ENCODE data around the gene SORCS3. TPM values are rescaled to one million over a fixed set of nuclear protein-coding genes. Genes with fewer than 3 reads are reported as not detected.

Gene SORCS3
- polyA plus RNA-seq = under 1 TPM in 2 of 4 donors, not detected in 2; 0.07 to 0.31 TPM
- long read RNA-seq, donor 1 = 0 reads
- long read RNA-seq, donor 2 = 0 reads
- long read RNA-seq, donor 3 = 0 reads
- long read RNA-seq, donor 4 = 0 reads
- long read RNA-seq, donor 5 = 0 reads
- long read RNA-seq, donor 6 = 0 reads
- long read RNA-seq, donor 7 = 0 reads
- long read RNA-seq, donor 8 = 0 reads
- long read RNA-seq, donor 9 = 0 reads
- long read RNA-seq, donor 10 = 0 reads

DNA sequence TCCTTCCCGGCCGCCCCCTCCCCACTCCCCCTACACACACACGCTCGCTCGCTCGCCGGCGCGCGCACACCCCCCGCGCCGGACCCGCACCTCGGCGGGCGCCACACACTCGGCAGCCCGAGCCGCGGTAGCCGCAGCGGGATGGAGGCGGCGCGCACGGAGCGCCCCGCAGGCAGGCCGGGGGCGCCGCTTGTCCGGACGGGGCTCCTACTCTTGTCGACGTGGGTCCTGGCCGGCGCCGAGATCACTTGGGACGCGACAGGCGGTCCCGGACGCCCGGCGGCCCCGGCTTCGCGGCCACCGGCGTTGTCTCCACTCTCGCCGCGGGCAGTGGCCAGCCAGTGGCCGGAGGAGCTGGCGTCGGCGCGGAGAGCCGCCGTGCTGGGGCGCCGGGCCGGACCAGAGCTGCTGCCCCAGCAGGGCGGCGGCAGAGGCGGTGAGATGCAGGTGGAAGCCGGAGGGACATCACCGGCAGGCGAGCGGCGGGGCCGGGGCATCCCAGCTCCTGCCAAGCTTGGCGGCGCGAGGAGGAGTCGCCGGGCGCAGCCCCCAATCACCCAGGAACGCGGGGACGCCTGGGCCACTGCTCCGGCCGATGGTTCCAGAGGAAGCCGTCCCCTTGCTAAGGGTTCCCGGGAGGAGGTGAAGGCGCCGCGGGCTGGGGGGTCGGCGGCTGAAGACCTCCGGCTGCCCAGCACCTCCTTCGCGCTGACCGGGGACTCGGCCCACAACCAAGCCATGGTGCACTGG lies at the start of gene SORCS3:
SORCS3 (plus strand) TSS at position 104 of the 750 bp plus-strand sequence.
- Histone ChIP-seq H3K27ac (ENCODE audit: low read depth in 1 of 3, low read length in 2 of 3) (no peak within 1 kb of the TSS), H3K4me1 (ENCODE audit: control insufficient read depth in 3 of 3, insufficient read depth in 2 of 3, low read depth in 1 of 3, low read length in 2 of 3) (peaks cover 0 to 6% (median 0%) of the 10 kb centered on the region in 3 donors), H3K36me3 (ENCODE audit: control insufficient read depth in 3 of 3, insufficient read depth in 2 of 3, low read depth in 1 of 3, low read length in 3 of 3) (no peaks in the 10 kb centered on the region), H3K4me3 (ENCODE audit: low read depth in 1 of 3, low read length in 3 of 3) (peak within 1 kb of the TSS; percentile 0 to 18 (median 9)), H3K9me3 (ENCODE audit: control insufficient read depth in 2 of 2, insufficient read depth in 1 of 2, low read depth in 1 of 2, low read length in 1 of 2) (no peaks in the 10 kb centered on the region), H3K27me3 (ENCODE audit: control insufficient read depth in 3 of 3, insufficient read depth in 3 of 3, low read length in 3 of 3) (peaks cover 23 to 63% (median 37%) of the 10 kb centered on the region in 3 donors)
- WGBS, 3 donors = 2 to 11% (median 11%) methylated on average over 54 to 96 of the region's 96 CpGs
- no peak for FAIRE-seq
- DNase-seq = peak in 1 of 2 donors; percentile 20

DNA sequence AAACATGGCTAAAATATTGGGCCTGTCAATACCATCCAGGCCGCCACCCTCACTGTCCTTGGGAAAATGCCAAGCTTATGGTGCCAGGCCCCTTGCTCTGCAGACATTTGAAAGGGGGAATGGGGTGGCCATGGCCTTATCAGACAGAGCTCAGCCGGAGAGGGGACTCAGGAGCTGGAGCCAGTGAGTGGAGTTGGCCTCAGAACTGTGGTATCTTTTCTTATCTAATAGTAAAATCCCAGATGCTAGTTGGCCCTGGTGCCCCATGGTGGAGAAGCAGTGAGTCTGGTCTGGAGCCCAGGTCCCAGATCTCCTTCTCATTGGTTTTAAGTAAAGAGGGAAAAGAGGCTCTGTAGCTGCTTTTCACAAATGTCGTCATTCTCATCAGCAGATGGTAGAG lies 49.6 kb upstream of the SORCS3 start:
- Histone ChIP-seq H3K4me1 (ENCODE audit: control insufficient read depth in 3 of 3, insufficient read depth in 2 of 3, low read depth in 1 of 3, low read length in 2 of 3) (no peaks in the 10 kb centered on the region), H3K9me3 (ENCODE audit: control insufficient read depth in 2 of 2, insufficient read depth in 1 of 2, low read depth in 1 of 2, low read length in 1 of 2) (no peaks in the 10 kb centered on the region), H3K36me3 (ENCODE audit: control insufficient read depth in 3 of 3, insufficient read depth in 2 of 3, low read depth in 1 of 3, low read length in 3 of 3) (no peaks in the 10 kb centered on the region), H3K27me3 (ENCODE audit: control insufficient read depth in 3 of 3, insufficient read depth in 3 of 3, low read length in 3 of 3) (no peaks in the 10 kb centered on the region), H3K4me3 (ENCODE audit: low read depth in 1 of 3, low read length in 3 of 3) (no peak overlapping the region), H3K27ac (ENCODE audit: low read depth in 1 of 3, low read length in 2 of 3) (no peak overlapping the region)
- WGBS, 3 donors = 71 to 78% (median 72%) methylated on average over 3 of the region's 3 CpGs
- no peak for FAIRE-seq
- DNase-seq = no peak

DNA sequence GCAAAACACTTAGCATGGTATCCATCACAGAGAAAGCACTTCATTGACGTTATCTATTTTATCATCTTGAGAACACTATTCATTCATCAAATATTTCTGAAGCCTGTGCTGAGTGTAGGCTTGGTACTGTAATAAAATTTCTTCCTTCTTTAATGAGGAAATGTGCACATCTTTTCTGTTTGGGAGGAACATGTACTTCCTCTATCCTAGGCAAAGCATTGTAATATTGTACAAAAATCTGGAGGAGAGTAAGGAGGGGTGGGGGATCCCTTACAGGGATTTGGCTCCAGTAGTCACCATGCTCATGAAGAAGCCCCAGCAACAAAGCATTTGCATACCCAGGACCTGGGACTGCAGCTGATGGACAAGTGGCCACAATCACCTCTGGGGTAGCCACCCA lies 39.9 kb upstream of the SORCS3 start:
- FAIRE-seq (no peak), DNase-seq (no peak)
- H3K27me3 ChIP-seq (ENCODE audit: control insufficient read depth in 3 of 3, insufficient read depth in 3 of 3, low read length in 3 of 3) = no peaks in the 10 kb centered on the region
- no peaks in the 10 kb centered on the region for H3K36me3 ChIP-seq (ENCODE audit: control insufficient read depth in 3 of 3, insufficient read depth in 2 of 3, low read depth in 1 of 3, low read length in 3 of 3)
- WGBS, 3 donors = 53 to 74% (median 56%) methylated on average over 1 of the region's 1 CpG
- H3K9me3 ChIP-seq (ENCODE audit: control insufficient read depth in 2 of 2, insufficient read depth in 1 of 2, low read depth in 1 of 2, low read length in 1 of 2) = no peaks in the 10 kb centered on the region
- H3K4me1 ChIP-seq (ENCODE audit: control insufficient read depth in 3 of 3, insufficient read depth in 2 of 3, low read depth in 1 of 3, low read length in 2 of 3) = no peaks in the 10 kb centered on the region
- no peak overlapping the region for H3K27ac ChIP-seq (ENCODE audit: low read depth in 1 of 3, low read length in 2 of 3)
- H3K4me3 ChIP-seq (ENCODE audit: low read depth in 1 of 3, low read length in 3 of 3) = no peak overlapping the region

DNA sequence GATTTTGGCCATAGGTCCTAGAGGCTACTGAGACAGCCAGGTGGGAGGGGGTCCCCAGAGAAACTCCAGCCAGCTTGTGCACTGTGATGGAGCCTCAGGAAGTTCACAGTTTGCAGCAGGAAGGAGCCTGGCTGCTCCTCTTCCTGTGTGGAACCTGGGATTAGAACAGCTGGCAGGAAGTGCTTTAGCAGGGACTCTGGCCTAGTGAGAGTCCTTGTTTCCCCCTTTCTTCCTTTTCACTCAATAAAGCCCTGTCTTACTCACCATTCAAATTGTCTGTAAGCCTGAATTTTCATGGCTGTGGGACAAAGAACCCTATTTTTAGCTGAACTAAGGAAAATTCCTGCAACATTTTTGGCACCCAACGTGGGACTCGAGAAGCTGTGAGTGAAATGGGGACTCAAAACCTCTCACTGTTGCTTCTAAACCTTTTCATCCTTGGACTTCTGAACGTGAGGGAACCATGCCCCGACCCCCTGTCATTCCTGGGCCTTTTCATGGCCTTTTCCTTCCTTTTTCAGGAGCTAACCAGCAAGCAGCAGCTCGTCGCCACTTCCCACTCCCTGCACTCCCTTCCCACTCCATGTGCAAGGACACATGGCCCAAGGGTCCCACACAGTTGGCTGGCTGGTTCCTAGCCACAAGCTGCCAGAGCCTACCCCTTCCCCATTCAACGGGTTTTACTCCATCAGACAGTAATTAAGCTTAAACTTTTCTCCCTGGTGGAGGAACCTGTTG lies 32.8 kb upstream of the SORCS3 start:
- WGBS, 3 donors = 51 to 67% (median 63%) methylated on average over 7 of the region's 7 CpGs

DNA sequence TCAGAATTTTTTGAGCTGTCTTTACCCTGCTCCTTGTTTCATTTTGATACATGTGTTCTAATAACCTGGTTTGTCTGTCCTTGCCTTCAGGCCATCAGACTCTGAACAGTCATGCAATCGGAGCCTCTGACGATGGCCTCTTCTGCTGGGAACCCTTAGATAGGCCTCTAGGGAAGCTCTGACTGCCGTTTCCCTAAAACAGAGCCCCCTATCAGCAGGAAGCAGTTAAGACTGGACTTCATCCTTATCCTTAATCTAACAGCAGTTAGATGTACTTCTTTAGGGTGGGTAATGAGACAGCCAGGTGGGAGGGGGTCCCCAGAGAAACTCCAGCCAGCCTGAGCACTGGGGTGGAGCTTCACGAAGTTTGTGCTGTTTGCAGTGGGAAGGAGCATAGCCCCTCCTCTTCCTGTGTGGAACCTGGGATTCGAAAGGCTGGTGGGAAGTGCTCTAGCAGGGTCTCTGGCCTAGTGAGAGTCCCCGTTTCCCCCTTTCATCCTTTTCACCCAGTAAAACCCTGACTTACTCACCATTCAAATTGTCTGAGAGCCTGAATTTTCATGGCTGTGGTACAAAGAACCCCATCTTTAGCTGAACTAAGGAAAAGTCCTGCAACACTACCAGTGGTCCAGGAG lies 28.4 kb upstream of the SORCS3 start:
- 45 to 56% (median 48%) methylated on average over 6 of the region's 6 CpGs for WGBS, 3 donors
- FAIRE-seq (no peak), DNase-seq (no peak)
- Histone ChIP-seq H3K27me3 (ENCODE audit: control insufficient read depth in 3 of 3, insufficient read depth in 3 of 3, low read length in 3 of 3) (no peaks in the 10 kb centered on the region), H3K4me1 (ENCODE audit: control insufficient read depth in 3 of 3, insufficient read depth in 2 of 3, low read depth in 1 of 3, low read length in 2 of 3) (no peaks in the 10 kb centered on the region), H3K9me3 (ENCODE audit: control insufficient read depth in 2 of 2, insufficient read depth in 1 of 2, low read depth in 1 of 2, low read length in 1 of 2) (peaks cover 1 to 5% of the 10 kb centered on the region in 2 donors), H3K4me3 (ENCODE audit: low read depth in 1 of 3, low read length in 3 of 3) (no peak overlapping the region), H3K27ac (ENCODE audit: low read depth in 1 of 3, low read length in 2 of 3) (no peak overlapping the region), H3K36me3 (ENCODE audit: control insufficient read depth in 3 of 3, insufficient read depth in 2 of 3, low read depth in 1 of 3, low read length in 3 of 3) (no peaks in the 10 kb centered on the region)

More for the DNA sequence above, 32.8 kb upstream of the SORCS3 start:
- Histone ChIP-seq H3K9me3 (ENCODE audit: control insufficient read depth in 2 of 2, insufficient read depth in 1 of 2, low read depth in 1 of 2, low read length in 1 of 2) (peaks cover 0 to 2% of the 10 kb centered on the region in 2 donors), H3K4me1 (ENCODE audit: control insufficient read depth in 3 of 3, insufficient read depth in 2 of 3, low read depth in 1 of 3, low read length in 2 of 3) (no peaks in the 10 kb centered on the region), H3K27me3 (ENCODE audit: control insufficient read depth in 3 of 3, insufficient read depth in 3 of 3, low read length in 3 of 3) (no peaks in the 10 kb centered on the region), H3K4me3 (ENCODE audit: low read depth in 1 of 3, low read length in 3 of 3) (no peak overlapping the region), H3K27ac (ENCODE audit: low read depth in 1 of 3, low read length in 2 of 3) (no peak overlapping the region), H3K36me3 (ENCODE audit: control insufficient read depth in 3 of 3, insufficient read depth in 2 of 3, low read depth in 1 of 3, low read length in 3 of 3) (no peaks in the 10 kb centered on the region)
- FAIRE-seq (no peak), DNase-seq (no peak)

DNA sequence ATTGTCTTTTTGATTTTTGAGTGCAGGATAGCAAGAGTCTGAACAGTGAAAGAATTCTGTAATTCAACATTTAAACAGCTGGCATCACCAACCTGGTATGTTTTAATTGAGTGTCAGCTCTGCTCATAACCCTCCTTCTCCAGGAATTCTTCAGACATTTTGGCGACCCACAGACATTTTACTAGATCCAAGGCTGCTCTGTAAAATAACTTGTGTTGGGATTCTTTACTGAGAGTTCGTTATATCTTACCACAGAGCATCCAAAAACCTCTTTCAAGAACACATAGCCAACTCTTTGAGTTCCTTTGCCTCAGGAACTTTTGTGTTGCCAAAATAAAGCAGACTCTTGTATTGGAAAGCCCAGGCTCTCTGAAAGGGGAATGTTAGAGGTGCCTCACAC lies 27.7 kb upstream of the SORCS3 start:
- H3K27ac ChIP-seq (ENCODE audit: low read depth in 1 of 3, low read length in 2 of 3) = no peak overlapping the region
- FAIRE-seq (no peak), DNase-seq (no peak)
- H3K9me3 ChIP-seq (ENCODE audit: control insufficient read depth in 2 of 2, insufficient read depth in 1 of 2, low read depth in 1 of 2, low read length in 1 of 2) = peaks cover 1 to 5% of the 10 kb centered on the region in 2 donors
- 69 to 87% (median 76%) methylated on average over 2 of the region's 2 CpGs for WGBS, 3 donors
- no peak overlapping the region for H3K4me3 ChIP-seq (ENCODE audit: low read depth in 1 of 3, low read length in 3 of 3)
- no peaks in the 10 kb centered on the region for H3K27me3 ChIP-seq (ENCODE audit: control insufficient read depth in 3 of 3, insufficient read depth in 3 of 3, low read length in 3 of 3)
- no peaks in the 10 kb centered on the region for H3K36me3 ChIP-seq (ENCODE audit: control insufficient read depth in 3 of 3, insufficient read depth in 2 of 3, low read depth in 1 of 3, low read length in 3 of 3)
- H3K4me1 ChIP-seq (ENCODE audit: control insufficient read depth in 3 of 3, insufficient read depth in 2 of 3, low read depth in 1 of 3, low read length in 2 of 3) = no peaks in the 10 kb centered on the region

DNA sequence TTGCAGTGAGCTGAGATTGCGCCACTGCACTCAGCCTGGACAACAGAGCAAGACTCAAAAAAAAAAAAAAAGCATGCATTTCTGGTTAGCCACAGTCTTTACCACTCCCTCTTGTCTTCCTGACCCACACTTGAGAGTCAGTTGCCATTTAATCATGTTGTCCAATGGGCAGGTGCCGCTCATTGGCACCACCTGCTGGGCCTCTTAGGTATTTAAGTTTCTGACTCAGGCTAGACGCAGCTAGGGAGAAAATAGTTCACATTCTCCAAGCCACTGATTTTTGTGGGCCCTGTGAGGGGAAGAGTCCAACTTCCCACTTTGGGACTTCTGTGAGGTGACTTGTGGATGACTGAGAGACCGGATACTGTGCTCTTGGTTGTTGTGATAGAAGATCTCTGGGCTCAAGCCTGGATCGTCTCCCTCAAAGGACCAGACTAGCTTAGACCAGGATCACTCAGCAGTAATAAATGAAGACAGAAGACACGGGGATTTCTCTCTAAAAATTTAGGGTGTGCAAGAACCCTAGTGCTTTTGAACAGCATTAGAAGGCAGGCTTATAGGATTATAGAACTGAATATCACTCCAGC lies 26.8 kb upstream of the SORCS3 start:
- Histone ChIP-seq H3K4me1 (ENCODE audit: control insufficient read depth in 3 of 3, insufficient read depth in 2 of 3, low read depth in 1 of 3, low read length in 2 of 3) (no peaks in the 10 kb centered on the region), H3K27me3 (ENCODE audit: control insufficient read depth in 3 of 3, insufficient read depth in 3 of 3, low read length in 3 of 3) (no peaks in the 10 kb centered on the region), H3K36me3 (ENCODE audit: control insufficient read depth in 3 of 3, insufficient read depth in 2 of 3, low read depth in 1 of 3, low read length in 3 of 3) (no peaks in the 10 kb centered on the region), H3K4me3 (ENCODE audit: low read depth in 1 of 3, low read length in 3 of 3) (no peak overlapping the region), H3K9me3 (ENCODE audit: control insufficient read depth in 2 of 2, insufficient read depth in 1 of 2, low read depth in 1 of 2, low read length in 1 of 2) (peaks cover 1 to 5% of the 10 kb centered on the region in 2 donors), H3K27ac (ENCODE audit: low read depth in 1 of 3, low read length in 2 of 3) (no peak overlapping the region)
- DNase-seq = peak; percentile 6 to 12
- FAIRE-seq = no peak
- WGBS, 3 donors = 74 to 77% (median 74%) methylated on average over 6 of the region's 6 CpGs

DNA sequence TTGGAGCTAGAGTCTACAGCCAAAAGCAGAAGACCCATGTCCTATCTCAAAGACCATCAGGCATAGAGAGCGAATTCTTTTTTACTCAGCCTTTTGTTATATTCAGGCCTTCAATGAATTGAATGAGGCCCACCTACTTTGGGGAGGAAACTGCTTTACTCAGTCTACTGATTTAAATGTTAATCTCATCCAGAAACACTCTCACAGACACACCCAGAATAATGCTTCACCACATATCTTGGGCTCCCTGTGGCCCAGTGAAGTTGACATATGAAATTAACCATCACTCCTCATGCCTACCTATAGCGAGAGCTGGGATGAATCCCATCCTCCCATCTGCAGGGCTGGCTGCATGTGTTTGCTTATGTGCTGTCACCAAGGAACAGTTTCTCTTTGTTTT lies 26.0 kb upstream of the SORCS3 start:
- no peaks in the 10 kb centered on the region for H3K36me3 ChIP-seq (ENCODE audit: control insufficient read depth in 3 of 3, insufficient read depth in 2 of 3, low read depth in 1 of 3, low read length in 3 of 3)
- peaks cover 1 to 5% of the 10 kb centered on the region in 2 donors for H3K9me3 ChIP-seq (ENCODE audit: control insufficient read depth in 2 of 2, insufficient read depth in 1 of 2, low read depth in 1 of 2, low read length in 1 of 2)
- DNase-seq (no peak), FAIRE-seq (no peak)
- H3K27me3 ChIP-seq (ENCODE audit: control insufficient read depth in 3 of 3, insufficient read depth in 3 of 3, low read length in 3 of 3) = no peaks in the 10 kb centered on the region
- WGBS, 3 donors = 77 to 81% (median 77%) methylated on average over 2 of the region's 2 CpGs
- H3K4me3 ChIP-seq (ENCODE audit: low read depth in 1 of 3, low read length in 3 of 3) = no peak overlapping the region
- H3K27ac ChIP-seq (ENCODE audit: low read depth in 1 of 3, low read length in 2 of 3) = no peak overlapping the region
- no peaks in the 10 kb centered on the region for H3K4me1 ChIP-seq (ENCODE audit: control insufficient read depth in 3 of 3, insufficient read depth in 2 of 3, low read depth in 1 of 3, low read length in 2 of 3)

Measured in small intestine (tissue), 16 donors.